HG03060 (cell line): ENCODE data around the gene OR2AT4.

Source experiments
- ATAC-seq: cut with Tn5 transposase; IDR thresholded peaks from one replicate; pipeline ENCODE4 v1.9.1; 2021; ENCODE audit warnings: low read depth, moderate number of reproducible peaks; ENCODE audit not compliant: unreplicated experiment

Gene OR2AT4

GRCh38 chr11:75032550-75032935 lies 64.1 kb downstream of the OR2AT4 start:
- ATAC-seq: no peak

GRCh38 chr11:75031771-75032549 lies 64.7 kb downstream of the OR2AT4 start:
- no peak for ATAC-seq
